ENCODE data around the gene FAM161B. TPM values are rescaled to one million over a fixed set of nuclear protein-coding genes. Genes with fewer than 3 reads are reported as not detected.

Gene FAM161B
- total and polyA plus RNA-seq, 2 of the 8 experiments (the other 6 are each of a cell fraction or from before 2014, with no cell fraction given): 0.14 to 0.32 TPM

DNA sequence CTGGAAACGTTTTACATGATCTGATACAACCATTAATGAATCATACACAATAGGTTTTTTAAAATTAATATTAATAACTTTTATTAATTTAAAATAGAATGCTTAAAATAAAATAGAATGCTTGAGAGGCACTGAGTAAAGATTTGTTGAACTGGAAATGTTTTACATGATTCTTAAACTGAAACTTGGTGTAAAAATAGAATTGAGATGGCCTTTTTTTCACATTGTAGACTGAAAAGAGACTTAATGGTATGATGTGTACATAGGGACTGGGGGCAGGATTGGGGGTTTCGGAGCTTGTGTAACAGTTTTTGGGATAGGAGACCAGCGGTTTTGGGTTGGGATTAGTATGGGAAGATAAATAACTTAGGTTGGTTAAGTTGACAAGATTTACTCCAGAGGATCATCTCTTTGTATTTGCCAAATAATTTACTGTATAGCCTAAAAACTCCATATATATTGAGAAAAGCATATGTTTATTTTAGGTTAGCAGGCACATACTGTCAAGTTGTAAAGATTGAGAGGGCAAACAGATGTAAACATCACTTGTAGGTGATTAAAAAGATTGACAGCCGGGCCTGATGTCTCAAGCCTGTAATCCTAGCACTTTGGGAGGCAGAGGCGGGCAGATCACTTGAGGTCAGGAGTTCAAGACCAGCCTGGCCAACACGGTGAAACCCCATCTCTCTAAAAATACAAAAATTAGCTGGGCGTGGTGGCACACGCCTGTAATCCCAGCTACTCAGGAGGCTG lies 65.3 kb downstream of the FAM161B start (continued):
- TF ChIP-seq SP1 (IDR thresholded peaks at IDR 0.05; ENCODE audit: low read depth, low read length) (no peak), RAD21 (IDR thresholded peaks at IDR 0.05 in 1 of 2, conservative IDR thresholded peaks at IDR 0.05 in 1 of 2; ENCODE audit: low read depth in 2 of 2, low read length in 2 of 2) (no peak), GTF2F1 (IDR thresholded peaks at IDR 0.05; ENCODE audit: borderline replicate concordance, low read depth, low read length) (no peak)

Small RNA genes within 50 kb of the gene (small RNA-seq; reads per million reads assigned to genes)
- gene RF00019 (ENCODE audit: insufficient read depth): not detected

Other genes with a start within 250 kb of the FAM161B start
- 52.7 and 55.1 TPM in 2 replicates for gene PNMA1, start 235.7 kb downstream of the FAM161B start, total RNA-seq (2021; fragmentation: NEBNext Ultra II Directional; extraction: Animal tissue kit (Norgen Biotek cat#: 25700))
- 15.8 and 23.3 TPM in 2 replicates for gene PNMA1, start 235.7 kb downstream of the FAM161B start, polyA plus RNA-seq (2011; rRNA removed)
- gene PTGR2, start 98.3 kb downstream of the FAM161B start, total RNA-seq (2021; fragmentation: NEBNext Ultra II Directional; extraction: Animal tissue kit (Norgen Biotek cat#: 25700)): 14.0 and 17.5 TPM in 2 replicates
- gene PTGR2, start 98.3 kb downstream of the FAM161B start, polyA plus RNA-seq (2011; rRNA removed): 3.1 and 6.0 TPM in 2 replicates
- 18.9 and 19.1 TPM in 2 replicates for gene ZNF410, start 63.2 kb downstream of the FAM161B start, total RNA-seq (2021; fragmentation: NEBNext Ultra II Directional; extraction: Animal tissue kit (Norgen Biotek cat#: 25700))
- gene ZNF410, start 63.2 kb downstream of the FAM161B start, polyA plus RNA-seq (2011; rRNA removed): 6.3 and 11.2 TPM in 2 replicates
- 8.8 and 9.5 TPM in 2 replicates for gene COQ6, start 208 bp upstream of the FAM161B start, total RNA-seq (2021; fragmentation: NEBNext Ultra II Directional; extraction: Animal tissue kit (Norgen Biotek cat#: 25700))
- 13.1 and 15.5 TPM in 2 replicates for gene COQ6, start 208 bp upstream of the FAM161B start, polyA plus RNA-seq (2011; rRNA removed)
- gene ENTPD5, start 69.2 kb upstream of the FAM161B start, total RNA-seq (2021; fragmentation: NEBNext Ultra II Directional; extraction: Animal tissue kit (Norgen Biotek cat#: 25700)): 4.8 and 6.5 TPM in 2 replicates
- 3.5 and 5.0 TPM in 2 replicates for gene ENTPD5, start 69.2 kb upstream of the FAM161B start, polyA plus RNA-seq (2011; rRNA removed)
- 0.42 and 0.60 TPM in 2 replicates for gene BBOF1, start 69.3 kb upstream of the FAM161B start, total RNA-seq (2021; fragmentation: NEBNext Ultra II Directional; extraction: Animal tissue kit (Norgen Biotek cat#: 25700))
- gene BBOF1, start 69.3 kb upstream of the FAM161B start, polyA plus RNA-seq (2011; rRNA removed): 0.13 and 0.26 TPM in 2 replicates
- gene ALDH6A1, start 134.4 kb upstream of the FAM161B start, total RNA-seq (2021; fragmentation: NEBNext Ultra II Directional; extraction: Animal tissue kit (Norgen Biotek cat#: 25700)): 28.0 and 28.7 TPM in 2 replicates
- gene ALDH6A1, start 134.4 kb upstream of the FAM161B start, polyA plus RNA-seq (2011; rRNA removed): 10.5 and 12.1 TPM in 2 replicates
- gene LIN52, start 134.9 kb upstream of the FAM161B start, total RNA-seq (2021; fragmentation: NEBNext Ultra II Directional; extraction: Animal tissue kit (Norgen Biotek cat#: 25700)): 11.3 and 11.6 TPM in 2 replicates
- gene LIN52, start 134.9 kb upstream of the FAM161B start, polyA plus RNA-seq (2011; rRNA removed): 4.7 and 6.8 TPM in 2 replicates